Upper lobe of left lung (tissue), 4 donors: ENCODE data around the gene KRT39.

ENCODE experiments used
- CTCF ChIP-seq, 6 experiments: fragments of 450-650 bp in 4 of 6; fragments of 200-600 bp in 2 of 6; sonication (generic) in 2 of 6; IDR thresholded peaks; one replicate each; pipeline ENCODE4 v1.5.1; 2016 to 2019; ENCODE audit warnings: antibody characterized with exemption in 6 of 6
- EP300 ChIP-seq, 4 donors: sonication (generic); formaldehyde crosslinking; IDR thresholded peaks; one replicate each; pipeline ENCODE4 v1.5.1; 2017; ENCODE audit warnings: antibody characterized with exemption in 4 of 4, control low read depth in 2 of 4
- POLR2A ChIP-seq, 4 donors: fragments of 450-650 bp; IDR thresholded peaks; one replicate each; pipeline ENCODE4 v1.5.1; 2016 to 2017; ENCODE audit warnings: antibody characterized with exemption in 4 of 4, mild to moderate bottlenecking in 2 of 4
- POLR2AphosphoS5 ChIP-seq, 2 donors: sonication (generic); formaldehyde crosslinking; IDR thresholded peaks; one replicate each; pipeline ENCODE4 v1.5.1; 2017; ENCODE audit warnings: antibody characterized with exemption in 2 of 2

- no peak for TF ChIP-seq POLR2A (IDR thresholded peaks at IDR 0.05)
- TF ChIP-seq CTCF (IDR thresholded peaks at IDR 0.05): no peak
- no peak for TF ChIP-seq EP300 (IDR thresholded peaks at IDR 0.05)
- no peak for TF ChIP-seq POLR2AphosphoS5 (IDR thresholded peaks at IDR 0.05)
These were observed 26.3 kb upstream of the KRT39 start for GRCh38 chr17:40993084-40993483.
